DMS153 treated with DMSO at 0.1 percent for 48 hours (cell line): ENCODE measurements around the gene APCDD1.

Source experiments
- DNase-seq: peaks from one replicate; lab custom pipeline; 2025; ENCODE audit not compliant: unreplicated experiment; lab: John Stamatoyannopoulos, UW

Gene APCDD1

GRCh38 chr18:10453806-10454680 is at the start of gene APCDD1:
Gene APCDD1 (plus strand): TSS chr18:10454635. CDS start chr18:10454982, 347 bp downstream.
- no peak for DNase-seq

GRCh38 chr18:10405014-10405493 is 49.4 kb upstream of the APCDD1 start:
- no peak for DNase-seq

- no peak for DNase-seq
These were observed 48.4 kb upstream of the APCDD1 start for GRCh38 chr18:10405816-10406663.

- no peak for DNase-seq
These were observed 46.3 kb upstream of the APCDD1 start for GRCh38 chr18:10408131-10408530.

DNA sequence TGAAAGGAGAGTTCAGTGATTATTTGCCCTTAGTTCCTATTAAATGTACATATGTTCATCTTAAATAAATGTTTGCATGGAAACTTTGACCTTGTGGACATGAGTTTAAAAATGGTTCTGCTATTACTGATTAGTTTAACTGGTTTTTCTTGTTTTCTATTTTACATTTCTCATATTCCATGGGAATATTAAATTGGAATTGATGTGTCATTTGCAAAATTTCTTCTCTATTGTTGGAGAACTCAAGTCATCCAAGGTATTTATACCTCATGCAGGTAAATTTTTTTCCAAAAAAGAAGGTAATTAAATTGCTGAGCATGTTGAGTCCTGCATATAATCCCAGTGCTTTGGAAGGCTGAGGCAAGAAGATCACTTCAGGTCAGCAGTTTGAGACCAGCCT is 45.4 kb upstream of the APCDD1 start:
- DNase-seq: no peak

DNA sequence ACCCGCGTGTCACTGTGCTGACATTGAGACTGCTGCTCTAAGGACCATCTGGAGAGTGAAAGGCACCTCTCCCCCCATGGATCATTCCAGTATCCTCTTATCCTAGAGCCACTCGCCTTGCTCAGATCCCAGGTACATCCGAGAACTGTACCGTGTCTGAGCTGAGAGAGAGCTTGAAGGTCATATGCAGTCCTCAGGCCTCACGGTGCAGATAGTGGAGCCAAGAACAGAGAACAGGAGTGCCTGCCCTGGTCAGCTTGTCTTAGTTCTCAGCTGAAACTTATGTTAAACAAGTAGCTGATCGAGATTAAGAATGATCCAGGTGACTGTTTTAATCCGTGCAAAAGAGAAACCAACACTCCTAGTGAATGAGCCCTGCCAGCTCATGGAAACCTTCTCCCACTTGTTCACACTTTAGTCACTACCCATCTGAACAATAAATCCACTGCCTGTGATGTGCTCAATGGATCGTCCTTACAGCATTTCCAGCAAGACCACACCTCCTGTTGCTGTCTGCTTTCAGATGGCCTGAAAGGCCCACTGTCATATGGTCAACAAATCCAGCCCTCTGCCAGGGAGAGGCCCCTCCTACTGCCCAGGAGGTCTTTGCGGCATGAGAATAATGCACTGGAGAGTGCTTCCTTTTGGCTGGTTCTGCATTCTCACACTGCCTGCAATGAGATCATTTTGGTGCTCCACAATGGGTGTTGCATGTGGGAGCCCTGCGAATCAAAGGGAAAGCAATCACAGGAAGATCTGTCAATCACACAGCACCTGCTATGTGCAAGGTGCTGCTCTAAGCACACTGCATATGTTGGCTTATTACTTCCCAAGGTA is 43.7 kb upstream of the APCDD1 start:
- no peak for DNase-seq

DNA sequence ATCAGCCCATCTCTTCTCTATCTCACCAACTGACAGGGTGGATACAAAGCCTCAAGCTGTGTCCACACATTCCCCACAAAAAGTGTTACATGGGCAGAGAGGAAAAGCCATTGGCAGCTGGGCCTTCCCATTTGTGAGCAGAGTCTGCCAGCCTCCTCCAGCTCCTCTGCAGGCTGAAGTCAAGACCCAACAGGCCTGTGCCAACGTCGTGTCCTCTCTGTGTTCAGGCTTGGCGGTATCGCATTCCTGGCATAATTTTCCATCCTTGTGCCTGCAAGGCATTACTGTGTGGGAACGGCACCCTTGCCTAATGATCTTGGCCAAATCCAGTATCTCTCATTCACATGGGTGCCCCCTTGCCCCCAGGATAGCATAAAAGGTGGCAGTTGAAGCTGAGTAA is 41.5 kb upstream of the APCDD1 start:
- no peak for DNase-seq

GRCh38 chr18:10413722-10414121 is 40.7 kb upstream of the APCDD1 start:
- DNase-seq: no peak

DNA sequence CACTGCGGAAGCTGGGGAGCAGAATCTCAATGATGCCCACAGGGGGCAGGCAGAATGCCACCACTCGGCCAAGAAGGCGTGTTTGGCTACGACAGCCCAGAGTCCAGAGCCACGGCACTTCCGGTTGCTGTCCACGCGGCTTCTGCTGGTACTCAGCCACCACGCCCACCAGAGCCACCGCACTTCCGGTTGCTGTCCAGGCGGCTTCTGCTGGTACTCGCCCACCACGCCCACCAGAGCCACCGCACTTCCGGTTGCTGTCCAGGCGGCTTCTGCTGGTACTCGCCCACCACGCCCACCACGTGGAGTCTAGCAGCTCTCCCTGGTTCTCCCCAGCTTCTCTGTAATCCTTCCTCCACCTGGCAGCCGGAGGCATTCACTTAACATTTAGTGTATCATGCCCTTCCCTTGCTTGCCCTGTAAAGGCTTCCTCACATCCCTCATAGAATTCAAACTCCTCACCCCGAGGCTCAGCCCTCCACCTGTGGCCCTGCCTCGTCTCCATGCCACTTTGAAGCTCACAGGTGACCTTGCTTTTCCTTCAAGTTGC is 40.1 kb upstream of the APCDD1 start:
- no peak for DNase-seq

DNA sequence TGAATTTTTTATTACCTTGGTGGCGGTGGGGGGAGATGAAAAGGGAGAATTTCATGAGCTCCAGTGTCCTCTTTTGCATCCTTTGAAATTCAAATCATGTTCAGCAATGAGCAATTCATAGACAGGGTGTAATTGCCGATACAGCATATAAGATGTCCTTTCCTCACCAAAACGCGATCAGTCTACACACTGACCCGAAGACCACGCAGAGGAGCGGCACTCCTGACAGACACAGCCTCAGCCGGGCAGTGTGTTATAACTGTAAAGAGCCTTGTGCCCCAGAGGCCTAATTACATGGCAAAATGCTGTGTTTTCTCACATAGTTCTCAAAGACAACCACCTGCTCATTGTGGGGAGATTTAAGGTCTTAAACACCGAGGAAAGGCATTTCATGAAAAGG is 38.4 kb upstream of the APCDD1 start:
- DNase-seq: no peak

- no peak for DNase-seq
These were observed 37.2 kb upstream of the APCDD1 start for GRCh38 chr18:10417191-10417590.

DNA sequence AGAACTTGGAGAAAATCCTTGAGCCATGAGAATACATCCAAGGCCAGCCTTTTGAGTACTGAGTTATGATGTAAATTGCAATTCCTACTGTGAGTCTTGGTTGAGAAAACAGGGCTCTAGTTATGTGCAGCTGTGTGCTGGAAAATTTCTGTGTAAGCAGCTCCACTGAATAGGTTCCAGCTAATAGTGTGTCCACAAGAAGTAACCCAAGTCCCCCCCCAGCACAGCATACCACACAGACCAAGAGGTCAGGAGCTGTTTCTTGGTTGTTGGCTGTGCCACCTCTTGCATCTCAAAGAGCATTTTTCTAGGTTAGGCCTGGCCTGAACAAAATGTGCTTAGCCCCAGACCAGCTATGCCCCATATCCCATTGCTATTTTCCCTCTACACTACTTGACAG is 36.8 kb upstream of the APCDD1 start:
- DNase-seq: no peak

GRCh38 chr18:10418836-10419235 is 35.6 kb upstream of the APCDD1 start:
- no peak for DNase-seq

- DNase-seq: no peak
These were observed 34.9 kb upstream of the APCDD1 start for GRCh38 chr18:10419420-10420103.

- no peak for DNase-seq
These were observed 33.7 kb upstream of the APCDD1 start for GRCh38 chr18:10420561-10421352.

DNA sequence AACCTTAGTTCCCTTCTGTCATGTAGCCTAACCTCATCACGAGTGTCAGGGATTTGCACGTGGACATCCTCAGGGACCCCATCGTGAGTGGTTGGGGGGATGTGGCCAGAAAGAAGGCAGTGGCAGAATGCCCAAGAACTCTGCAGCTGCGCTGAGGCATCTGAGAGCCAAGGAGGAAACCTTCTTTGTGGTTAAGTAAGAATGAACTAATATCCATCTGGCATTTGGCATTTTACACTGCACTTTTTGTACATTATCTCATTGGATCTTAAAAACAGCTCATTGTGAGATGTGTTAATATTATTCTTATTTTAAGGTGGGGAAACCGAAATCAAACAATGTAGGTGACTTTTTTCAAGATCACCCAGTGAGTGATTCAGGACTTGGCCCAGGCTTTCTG is 32.6 kb upstream of the APCDD1 start:
- no peak for DNase-seq

- no peak for DNase-seq
These were observed 31.7 kb upstream of the APCDD1 start for GRCh38 chr18:10422731-10423130.

DNA sequence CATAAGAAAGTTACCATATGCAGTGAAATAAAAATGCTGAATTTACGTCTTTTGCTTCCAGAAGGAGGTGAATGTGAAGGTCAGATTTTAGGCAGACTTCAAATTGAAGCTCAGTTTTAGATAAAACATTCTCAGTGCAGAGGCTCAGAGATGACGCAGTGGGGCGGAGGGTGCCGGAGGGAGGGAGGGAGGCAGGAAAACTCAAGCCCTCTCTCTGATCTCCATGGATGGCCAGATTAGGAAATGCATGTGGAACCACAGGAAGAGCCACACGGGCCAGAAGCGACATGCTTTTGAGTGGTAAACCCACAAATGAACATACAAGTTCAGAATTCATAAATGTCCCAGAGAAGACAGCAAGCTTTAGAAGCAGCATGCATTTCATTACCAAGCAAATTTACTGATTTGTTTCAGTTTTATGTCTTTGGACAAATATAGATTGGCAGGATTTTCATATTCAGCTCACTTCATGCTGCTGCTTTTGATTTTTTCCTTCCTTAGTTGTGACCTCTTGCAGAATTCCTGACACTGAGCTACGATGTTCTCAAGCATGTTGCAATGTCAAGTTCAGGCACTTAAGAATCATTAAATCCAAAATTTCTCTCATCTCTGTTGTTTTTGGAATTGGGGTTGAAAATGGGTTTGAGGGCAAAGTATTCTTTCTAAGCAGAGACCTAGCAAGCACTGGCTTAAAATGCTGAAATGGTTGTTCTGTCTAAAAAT is 29.7 kb upstream of the APCDD1 start:
- no peak for DNase-seq

GRCh38 chr18:10430677-10431076 is 23.8 kb upstream of the APCDD1 start:
- DNase-seq: no peak
